GM18867 (cell line): ENCODE data around the gene DNAJC17.
A peak's percentile ranks its signal among the peaks of the same experiment; 100 is the strongest.

Experiments
- ATAC-seq: cut with Tn5 transposase; IDR thresholded peaks from one replicate; pipeline ENCODE4 v1.9.1; 2021; ENCODE audit warnings: mild to moderate bottlenecking, moderate library complexity; ENCODE audit not compliant: unreplicated experiment

DNAJC17 gene

GRCh38 chr15:40768521-40769273 lies 38.6 kb downstream of the DNAJC17 start:
- ATAC-seq, result no peak

- ATAC-seq, result no peak
These were observed 39.3 kb downstream of the DNAJC17 start for GRCh38 chr15:40767838-40768500.

GRCh38 chr15:40766906-40767837 lies 40.1 kb downstream of the DNAJC17 start:
- ATAC-seq, result no peak

GRCh38 chr15:40766194-40766815 lies 41.0 kb downstream of the DNAJC17 start:
- no peak for ATAC-seq

- no peak for ATAC-seq
These were observed 42.6 kb downstream of the DNAJC17 start for GRCh38 chr15:40764629-40765103.

GRCh38 chr15:40763801-40764628 lies 43.3 kb downstream of the DNAJC17 start, which contains the start of gene GCHFR:
Gene GCHFR, plus strand, starts transcription at chr15:40764068. Its CDS starts 113 bp downstream, at chr15:40764181.
- ATAC-seq, result peak; percentile 58

- ATAC-seq, result peak; percentile 2
These were observed 44.1 kb downstream of the DNAJC17 start for GRCh38 chr15:40762919-40763800.

GRCh38 chr15:40759961-40760360 lies 47.3 kb downstream of the DNAJC17 start:
- no peak for ATAC-seq

- ATAC-seq, result no peak
These were observed 50.3 kb downstream of the DNAJC17 start for GRCh38 chr15:40756938-40757337.

- ATAC-seq, result no peak
These were observed 51.5 kb downstream of the DNAJC17 start for GRCh38 chr15:40755812-40756208.

- ATAC-seq, result peak; percentile 77
These were observed 52.1 kb downstream of the DNAJC17 start, which contains the start of gene RMDN3 for GRCh38 chr15:40754883-40755811. Gene RMDN3, minus strand, starts transcription at chr15:40755254. Its CDS starts 471 bp downstream, at chr15:40754783.

- peak; percentile 14 for ATAC-seq
These were observed 52.7 kb downstream of the DNAJC17 start for GRCh38 chr15:40754574-40754882.

GRCh38 chr15:40751745-40752144 lies 55.5 kb downstream of the DNAJC17 start:
- no peak for ATAC-seq

GRCh38 chr15:40750885-40751284 lies 56.4 kb downstream of the DNAJC17 start:
- ATAC-seq, result no peak

GRCh38 chr15:40749151-40749630 lies 58.1 kb downstream of the DNAJC17 start:
- no peak for ATAC-seq

GRCh38 chr15:40747685-40748631 lies 59.3 kb downstream of the DNAJC17 start:
- ATAC-seq, result no peak
